Measurements from ENCODE around the gene CDC42BPB.

DNA sequence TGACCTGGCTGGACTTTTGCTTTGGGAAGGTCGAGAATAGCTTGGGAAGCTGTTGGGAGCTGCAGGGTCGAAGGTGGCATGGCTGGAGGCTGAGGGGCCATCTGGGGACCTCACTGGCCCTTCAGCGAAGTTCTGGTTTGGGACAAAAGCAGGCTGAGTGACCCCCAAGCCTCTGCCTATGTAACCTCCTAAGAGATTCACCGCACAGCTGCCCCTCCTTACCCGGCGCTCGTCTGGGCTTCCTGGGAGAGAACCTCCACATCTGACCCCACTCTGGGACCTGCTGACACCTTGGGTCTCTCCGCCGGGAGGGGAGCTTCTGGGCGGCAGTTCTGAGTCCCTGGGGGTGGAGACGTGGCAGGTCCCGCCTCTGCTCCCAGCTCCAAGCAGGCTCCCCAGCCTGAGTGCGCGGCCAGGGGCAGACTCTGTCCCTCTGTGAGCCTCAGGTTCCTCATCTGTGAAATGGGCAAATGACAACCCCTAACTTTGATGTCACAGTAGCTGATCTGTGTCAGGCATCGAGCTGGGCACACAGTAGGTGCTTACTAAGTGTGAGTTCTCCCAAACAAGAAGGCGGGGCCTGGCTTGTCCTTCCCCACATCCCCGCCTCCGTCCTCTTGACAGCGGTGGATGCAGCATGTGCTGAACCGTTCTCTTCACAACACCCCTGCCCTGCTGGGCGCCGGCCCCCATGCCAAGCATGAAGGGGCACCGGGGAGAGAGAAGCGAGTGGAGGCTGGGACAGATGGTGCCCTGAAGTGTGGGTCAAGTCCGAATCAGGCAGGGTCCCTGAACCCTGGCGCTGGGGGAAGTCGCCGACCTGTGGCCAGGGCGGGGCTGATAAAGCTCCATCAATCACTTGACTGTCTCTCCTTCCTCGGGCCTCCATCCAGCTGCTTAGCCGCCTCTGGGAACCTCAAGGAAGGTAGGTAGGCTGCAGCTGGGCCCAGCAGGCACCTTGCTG, 40.9 kb upstream of the CDC42BPB start:
- no peak for TF ChIP-seq POLR2A (IDR thresholded peaks at IDR 0.05)
- TF ChIP-seq, protein P1, sequence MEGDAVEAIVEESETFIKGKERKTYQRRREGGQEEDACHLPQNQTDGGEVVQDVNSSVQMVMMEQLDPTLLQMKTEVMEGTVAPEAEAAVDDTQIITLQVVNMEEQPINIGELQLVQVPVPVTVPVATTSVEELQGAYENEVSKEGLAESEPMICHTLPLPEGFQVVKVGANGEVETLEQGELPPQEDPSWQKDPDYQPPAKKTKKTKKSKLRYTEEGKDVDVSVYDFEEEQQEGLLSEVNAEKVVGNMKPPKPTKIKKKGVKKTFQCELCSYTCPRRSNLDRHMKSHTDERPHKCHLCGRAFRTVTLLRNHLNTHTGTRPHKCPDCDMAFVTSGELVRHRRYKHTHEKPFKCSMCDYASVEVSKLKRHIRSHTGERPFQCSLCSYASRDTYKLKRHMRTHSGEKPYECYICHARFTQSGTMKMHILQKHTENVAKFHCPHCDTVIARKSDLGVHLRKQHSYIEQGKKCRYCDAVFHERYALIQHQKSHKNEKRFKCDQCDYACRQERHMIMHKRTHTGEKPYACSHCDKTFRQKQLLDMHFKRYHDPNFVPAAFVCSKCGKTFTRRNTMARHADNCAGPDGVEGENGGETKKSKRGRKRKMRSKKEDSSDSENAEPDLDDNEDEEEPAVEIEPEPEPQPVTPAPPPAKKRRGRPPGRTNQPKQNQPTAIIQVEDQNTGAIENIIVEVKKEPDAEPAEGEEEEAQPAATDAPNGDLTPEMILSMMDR (IDR thresholded peaks at IDR 0.05 in 4 of 5, conservative IDR thresholded peaks at IDR 0.05 in 1 of 5) = no peak

All from gastrocnemius medialis (tissue), 4 donors.